ENCODE data around the gene LAMB4. TPM values are rescaled to one million over a fixed set of nuclear protein-coding genes. Genes with fewer than 3 reads are reported as not detected.

Gene LAMB4
- total and polyA plus RNA-seq, 4 donors: 0.24 TPM; not detected in 3

DNA sequence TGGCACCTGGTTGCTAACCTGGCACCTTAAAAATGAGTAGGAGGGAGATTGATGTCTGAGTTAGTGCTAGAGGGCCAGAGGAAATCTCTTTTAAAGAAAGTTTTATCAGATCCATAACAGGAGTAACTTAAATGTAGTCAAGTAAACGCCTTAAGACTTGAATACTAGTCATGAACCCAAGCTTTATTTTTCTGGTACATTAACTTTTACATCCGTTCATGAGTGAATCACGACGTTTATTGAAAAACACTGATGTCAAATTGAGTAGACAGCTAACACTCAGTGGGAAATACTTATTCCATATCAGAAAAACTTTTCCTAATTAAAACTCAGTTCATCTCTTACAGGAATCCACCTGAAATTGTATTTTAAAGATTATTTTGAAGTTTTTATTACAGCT lies 120.3 kb downstream of the LAMB4 start:
- WGBS, 2 donors: 94 to 97% methylated on average over 4 of the region's 4 CpGs
- no peaks in the 10 kb centered on the region for H3K36me3 ChIP-seq (ENCODE audit: control insufficient read depth in 1 of 2, insufficient read depth in 2 of 2, low read length in 1 of 2)
- H3K27ac ChIP-seq (ENCODE audit: low read depth in 1 of 2, low read length in 2 of 2): no peak overlapping the region
- ATAC-seq (ENCODE audit: low FRiP score): no peak
- H3K4me1 ChIP-seq (ENCODE audit: control insufficient read depth in 1 of 2, insufficient read depth in 2 of 2, low read length in 2 of 2): no peaks in the 10 kb centered on the region
- no peak overlapping the region for H3K4me3 ChIP-seq (ENCODE audit: low read length in 2 of 2)
- no peaks in the 10 kb centered on the region for H3K9me3 ChIP-seq (ENCODE audit: control insufficient read depth, low read length)
- intact Hi-C loops (cut with DNase I): loop anchor here in 1 of 2 donors (10.0 kb wide), 1 partner anchor 135 kb away; no protein-coding TSS in a partner anchor
- DNase-seq: no peak
- no peaks in the 10 kb centered on the region for H3K27me3 ChIP-seq (ENCODE audit: control insufficient read depth in 1 of 2, insufficient read depth in 2 of 2, low read length in 1 of 2)

DNA sequence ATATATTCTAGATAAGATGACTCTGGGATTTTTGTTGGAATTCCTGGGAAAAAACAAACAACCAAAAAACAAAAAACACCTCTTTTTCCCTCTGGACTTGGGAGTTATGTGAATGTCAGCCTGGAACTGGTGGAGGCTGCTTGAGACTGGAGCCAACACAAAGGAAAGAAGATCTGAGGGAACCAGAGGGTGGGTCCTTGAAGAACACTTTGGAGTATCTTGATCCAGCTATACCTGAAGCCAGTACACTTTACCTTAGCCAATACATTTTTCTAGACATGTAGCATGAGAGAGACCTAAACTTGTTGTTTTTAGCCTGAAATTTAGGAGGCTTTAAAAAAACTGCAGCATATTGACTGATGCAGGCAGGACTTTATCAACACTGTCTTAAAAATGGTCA lies 121.3 kb downstream of the LAMB4 start:
- ATAC-seq (ENCODE audit: low FRiP score) (no peak), DNase-seq (no peak)
- Histone ChIP-seq H3K4me1 (ENCODE audit: control insufficient read depth in 1 of 2, insufficient read depth in 2 of 2, low read length in 2 of 2) (no peaks in the 10 kb centered on the region), H3K36me3 (ENCODE audit: control insufficient read depth in 1 of 2, insufficient read depth in 2 of 2, low read length in 1 of 2) (no peaks in the 10 kb centered on the region), H3K27ac (ENCODE audit: low read depth in 1 of 2, low read length in 2 of 2) (no peak overlapping the region), H3K9me3 (ENCODE audit: control insufficient read depth, low read length) (no peaks in the 10 kb centered on the region), H3K4me3 (ENCODE audit: low read length in 2 of 2) (no peak overlapping the region), H3K27me3 (ENCODE audit: control insufficient read depth in 1 of 2, insufficient read depth in 2 of 2, low read length in 1 of 2) (no peaks in the 10 kb centered on the region)
- intact Hi-C loops (cut with DNase I): no loop called here

DNA sequence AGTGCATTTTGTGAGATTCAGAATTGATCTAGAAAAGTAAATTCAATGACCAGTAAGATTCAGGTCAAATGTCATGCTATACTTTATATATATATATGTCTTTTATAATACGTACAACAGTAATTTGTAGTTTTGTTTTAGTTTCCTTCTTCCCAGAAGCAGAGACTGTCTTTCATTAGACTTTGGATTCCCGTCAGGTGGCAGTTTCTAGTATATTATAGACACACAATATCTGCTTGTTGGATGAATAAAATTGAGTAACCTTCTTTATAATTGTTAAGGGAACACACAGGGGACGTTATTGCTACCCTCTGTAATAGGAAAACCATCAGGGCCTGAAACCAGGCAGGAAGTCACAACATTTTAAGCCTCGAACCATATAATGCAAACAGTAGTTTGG lies 121.9 kb downstream of the LAMB4 start:
- 91 to 94% methylated on average over 4 of the region's 4 CpGs for WGBS, 2 donors
- DNase-seq: no peak
- Histone ChIP-seq H3K27ac (ENCODE audit: low read depth in 1 of 2, low read length in 2 of 2) (no peak overlapping the region), H3K4me3 (ENCODE audit: low read length in 2 of 2) (no peak overlapping the region), H3K27me3 (ENCODE audit: control insufficient read depth in 1 of 2, insufficient read depth in 2 of 2, low read length in 1 of 2) (no peaks in the 10 kb centered on the region), H3K4me1 (ENCODE audit: control insufficient read depth in 1 of 2, insufficient read depth in 2 of 2, low read length in 2 of 2) (no peaks in the 10 kb centered on the region), H3K9me3 (ENCODE audit: control insufficient read depth, low read length) (no peaks in the 10 kb centered on the region), H3K36me3 (ENCODE audit: control insufficient read depth in 1 of 2, insufficient read depth in 2 of 2, low read length in 1 of 2) (no peaks in the 10 kb centered on the region)
- intact Hi-C loops (cut with DNase I): no loop called here
- ATAC-seq (ENCODE audit: low FRiP score): no peak

DNA sequence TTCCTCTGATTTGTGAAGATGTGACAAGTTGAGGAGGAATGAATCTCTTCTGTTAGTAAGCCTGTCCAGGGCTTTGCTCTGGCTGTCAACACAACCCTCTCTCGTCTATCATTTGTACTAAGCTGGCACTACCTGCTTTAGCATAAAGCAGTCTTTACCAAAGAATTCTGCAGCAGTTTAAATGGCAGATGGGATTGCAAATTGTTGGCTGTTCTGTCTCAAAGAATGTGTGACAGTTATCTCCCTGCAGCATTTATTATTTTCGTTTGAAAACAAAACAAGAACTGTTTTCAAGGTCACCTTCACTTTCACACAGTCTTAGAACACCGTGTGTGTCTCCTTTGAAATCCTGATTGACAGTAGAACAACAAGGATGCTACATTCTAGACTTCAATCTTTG lies 122.4 kb downstream of the LAMB4 start:
- Histone ChIP-seq H3K4me1 (ENCODE audit: control insufficient read depth in 1 of 2, insufficient read depth in 2 of 2, low read length in 2 of 2) (no peaks in the 10 kb centered on the region), H3K9me3 (ENCODE audit: control insufficient read depth, low read length) (no peaks in the 10 kb centered on the region), H3K36me3 (ENCODE audit: control insufficient read depth in 1 of 2, insufficient read depth in 2 of 2, low read length in 1 of 2) (no peaks in the 10 kb centered on the region), H3K4me3 (ENCODE audit: low read length in 2 of 2) (no peak overlapping the region), H3K27me3 (ENCODE audit: control insufficient read depth in 1 of 2, insufficient read depth in 2 of 2, low read length in 1 of 2) (no peaks in the 10 kb centered on the region), H3K27ac (ENCODE audit: low read depth in 1 of 2, low read length in 2 of 2) (no peak overlapping the region)
- DNase-seq (no peak), ATAC-seq (ENCODE audit: low FRiP score) (no peak)
- intact Hi-C loops (cut with DNase I): no loop called here
- 79 to 81% methylated on average over 3 of the region's 3 CpGs for WGBS, 2 donors

DNA sequence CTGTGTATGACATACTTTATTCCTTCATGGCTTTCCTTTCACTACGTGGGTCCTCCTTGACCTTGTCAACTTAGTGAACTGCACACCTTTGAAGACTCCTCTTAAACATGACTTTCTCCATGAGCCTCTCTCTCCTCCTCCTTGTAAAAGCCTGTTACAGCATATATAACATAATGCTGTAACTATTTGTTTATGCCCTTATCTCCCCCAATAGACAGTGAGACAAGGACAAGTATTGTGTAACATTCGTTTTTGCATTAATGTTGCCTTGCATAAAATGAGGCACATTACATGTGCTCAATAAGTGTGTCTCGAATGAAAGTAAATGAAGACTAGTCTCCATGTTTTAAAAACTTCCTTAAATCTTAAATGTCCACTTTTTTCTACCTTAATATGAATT lies 122.9 kb downstream of the LAMB4 start:
- DNase-seq: no peak
- Histone ChIP-seq H3K27ac (ENCODE audit: low read depth in 1 of 2, low read length in 2 of 2) (no peak overlapping the region), H3K4me1 (ENCODE audit: control insufficient read depth in 1 of 2, insufficient read depth in 2 of 2, low read length in 2 of 2) (no peaks in the 10 kb centered on the region), H3K36me3 (ENCODE audit: control insufficient read depth in 1 of 2, insufficient read depth in 2 of 2, low read length in 1 of 2) (no peaks in the 10 kb centered on the region), H3K27me3 (ENCODE audit: control insufficient read depth in 1 of 2, insufficient read depth in 2 of 2, low read length in 1 of 2) (no peaks in the 10 kb centered on the region), H3K9me3 (ENCODE audit: control insufficient read depth, low read length) (no peaks in the 10 kb centered on the region), H3K4me3 (ENCODE audit: low read length in 2 of 2) (no peak overlapping the region)
- intact Hi-C loops (cut with DNase I): no loop called here
- WGBS, 2 donors: 85 to 86% methylated on average over 3 of the region's 3 CpGs
- ATAC-seq (ENCODE audit: low FRiP score): no peak

DNA sequence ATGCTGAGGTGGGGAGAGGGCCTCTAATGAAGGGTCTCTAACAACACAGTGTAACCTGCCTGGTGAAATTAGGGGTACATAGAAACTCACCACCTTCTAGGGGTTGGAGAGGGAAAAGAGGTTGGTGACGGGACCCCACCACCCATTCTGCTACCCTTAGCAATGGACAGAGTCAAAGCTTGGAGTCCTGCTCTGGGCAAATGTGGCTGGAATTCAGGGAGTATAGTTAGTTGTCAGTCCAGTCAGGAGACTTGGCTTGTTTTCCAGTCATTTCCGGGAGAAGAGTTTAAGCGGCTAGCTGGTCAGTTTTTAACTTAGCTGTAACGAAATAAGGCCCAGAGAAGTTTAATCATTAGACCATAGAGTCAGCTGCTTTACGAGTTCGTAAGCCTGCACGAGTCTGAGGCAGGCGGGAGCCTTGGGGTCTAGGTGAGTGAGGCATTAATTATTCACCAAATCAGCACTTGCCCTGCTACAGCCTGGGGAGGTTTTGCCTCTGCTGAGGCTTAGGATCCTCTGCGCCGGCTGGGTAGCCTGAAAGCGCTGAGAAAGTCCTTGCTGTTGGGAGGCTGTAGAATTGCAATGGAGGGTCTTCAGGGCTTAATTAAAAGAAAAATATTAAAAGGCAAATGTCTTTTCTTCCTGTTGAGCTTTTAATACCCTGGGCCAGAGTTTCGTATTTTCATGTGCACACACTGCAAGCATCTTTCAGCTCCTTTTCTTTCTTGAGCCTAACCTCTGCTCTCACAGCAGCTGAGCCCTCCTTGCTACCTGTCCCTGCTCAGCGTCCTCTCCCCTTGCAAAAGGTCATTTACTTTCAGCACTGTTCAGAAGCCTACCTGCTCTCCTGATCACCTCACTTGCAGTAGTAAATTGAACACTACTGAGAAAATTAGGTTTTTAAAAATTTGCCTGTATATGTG lies 125.7 kb downstream of the LAMB4 start:
- intact Hi-C loops (cut with DNase I): loop anchor here in 1 of 2 donors (5.0 kb wide), 3 partner anchors 47 to 112 kb away; partner anchors contain the start of gene DLD
- no peaks in the 10 kb centered on the region for H3K27me3 ChIP-seq (ENCODE audit: control insufficient read depth in 1 of 2, insufficient read depth in 2 of 2, low read length in 1 of 2)
- H3K27ac ChIP-seq (ENCODE audit: low read depth in 1 of 2, low read length in 2 of 2): peak overlapping the region in 1 of 2 donors; percentile 23
- H3K9me3 ChIP-seq (ENCODE audit: control insufficient read depth, low read length): no peaks in the 10 kb centered on the region
- ATAC-seq (ENCODE audit: low FRiP score) (no peak), DNase-seq (no peak)
- no peak overlapping the region for H3K4me3 ChIP-seq (ENCODE audit: low read length in 2 of 2)
- H3K36me3 ChIP-seq (ENCODE audit: control insufficient read depth in 1 of 2, insufficient read depth in 2 of 2, low read length in 1 of 2): no peaks in the 10 kb centered on the region
- WGBS, 2 donors: 41 to 43% methylated on average over 13 of the region's 13 CpGs
- H3K4me1 ChIP-seq (ENCODE audit: control insufficient read depth in 1 of 2, insufficient read depth in 2 of 2, low read length in 2 of 2): no peaks in the 10 kb centered on the region

DNA sequence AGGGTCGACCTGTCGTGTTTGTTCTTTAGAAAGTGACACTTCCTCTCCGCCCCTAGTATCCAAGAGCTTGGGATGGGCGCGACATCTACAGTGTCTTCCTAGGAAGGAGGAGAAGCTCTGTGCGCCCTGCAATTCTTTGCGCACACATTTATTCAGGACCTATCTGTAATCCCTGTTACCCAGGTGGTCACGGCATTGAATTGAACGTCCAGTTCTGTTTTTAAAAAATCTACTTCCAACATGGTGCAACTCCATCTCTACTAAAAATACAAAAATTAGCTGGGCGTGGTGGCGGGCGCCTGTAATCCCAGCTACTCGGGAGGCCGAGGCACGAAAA lies 126.6 kb downstream of the LAMB4 start:
- Histone ChIP-seq H3K27me3 (ENCODE audit: control insufficient read depth in 1 of 2, insufficient read depth in 2 of 2, low read length in 1 of 2) (no peaks in the 10 kb centered on the region), H3K36me3 (ENCODE audit: control insufficient read depth in 1 of 2, insufficient read depth in 2 of 2, low read length in 1 of 2) (no peaks in the 10 kb centered on the region), H3K4me3 (ENCODE audit: low read length in 2 of 2) (peak overlapping the region in 1 of 2 donors; percentile 81), H3K27ac (ENCODE audit: low read depth in 1 of 2, low read length in 2 of 2) (no peak overlapping the region), H3K9me3 (ENCODE audit: control insufficient read depth, low read length) (no peaks in the 10 kb centered on the region), H3K4me1 (ENCODE audit: control insufficient read depth in 1 of 2, insufficient read depth in 2 of 2, low read length in 2 of 2) (no peaks in the 10 kb centered on the region)
- intact Hi-C loops (cut with DNase I): loop anchor here in 1 of 2 donors (5.0 kb wide), 3 partner anchors 46 to 111 kb away; partner anchors contain the start of gene DLD
- 54 to 56% methylated on average over 15 of the region's 15 CpGs for WGBS, 2 donors
- ATAC-seq (ENCODE audit: low FRiP score) (no peak), DNase-seq (no peak)

DNA sequence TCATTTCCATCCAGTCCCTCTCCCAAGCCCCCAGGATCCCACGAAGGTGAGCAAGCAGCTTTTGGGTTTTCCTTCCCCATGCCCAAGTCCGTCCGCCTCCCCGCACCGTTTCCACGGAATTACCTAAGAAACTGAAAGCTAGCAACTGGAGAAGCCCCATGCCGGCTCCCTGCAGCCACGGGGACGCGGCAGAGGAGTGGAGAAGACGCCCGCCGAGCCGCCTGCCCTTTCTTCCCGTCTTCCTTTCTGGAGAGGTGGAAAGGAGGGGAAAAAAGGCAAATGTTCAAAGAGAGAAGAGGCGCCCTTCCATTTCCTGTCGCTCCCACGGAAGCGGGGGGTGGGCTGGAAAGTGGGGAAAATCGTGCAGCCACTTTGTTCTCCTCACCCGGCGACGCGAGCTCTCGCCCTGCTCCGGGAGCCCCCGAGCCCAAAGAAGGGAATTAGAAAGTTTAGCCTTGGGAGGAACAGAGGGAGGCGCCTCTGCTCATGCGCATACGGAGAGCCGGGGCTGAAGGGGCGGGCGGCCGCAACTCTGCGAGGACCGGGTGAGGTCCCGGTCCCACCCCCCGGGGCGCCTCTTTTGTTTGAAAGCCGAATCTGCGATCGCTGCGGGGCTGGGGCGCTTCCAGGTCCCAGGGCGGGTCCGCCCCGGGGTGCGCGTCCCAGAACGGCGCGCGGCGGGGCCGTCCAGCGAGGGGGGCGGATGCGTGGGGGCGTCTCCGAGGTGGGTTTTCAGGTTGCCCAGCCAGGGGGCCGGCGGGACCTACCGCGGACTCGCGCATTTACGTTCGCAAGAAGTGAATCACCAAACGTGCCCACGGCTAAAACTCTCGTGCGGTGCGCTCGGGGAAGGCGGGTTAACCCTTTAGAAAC lies 127.2 kb downstream of the LAMB4 start, which contains the start of gene LAMB1:
Gene LAMB1, minus strand, starts transcription at position 436 of the 873 bp plus-strand sequence. Its CDS starts 276 bp downstream, at position 160.
- Histone ChIP-seq H3K9me3 (ENCODE audit: control insufficient read depth, low read length) (no peaks in the 10 kb centered on the region), H3K36me3 (ENCODE audit: control insufficient read depth in 1 of 2, insufficient read depth in 2 of 2, low read length in 1 of 2) (no peaks in the 10 kb centered on the region), H3K4me3 (ENCODE audit: low read length in 2 of 2) (peak within 1 kb of the TSS; percentile 54 to 81), H3K27ac (ENCODE audit: low read depth in 1 of 2, low read length in 2 of 2) (peak within 1 kb of the TSS in 1 of 2 donors; percentile 45), H3K4me1 (ENCODE audit: control insufficient read depth in 1 of 2, insufficient read depth in 2 of 2, low read length in 2 of 2) (no peaks in the 10 kb centered on the region), H3K27me3 (ENCODE audit: control insufficient read depth in 1 of 2, insufficient read depth in 2 of 2, low read length in 1 of 2) (no peaks in the 10 kb centered on the region)
- intact Hi-C loops (cut with DNase I): loop anchor here in 1 of 2 donors (5.0 kb wide), 3 partner anchors 46 to 111 kb away; partner anchors contain the start of gene DLD
- WGBS, 2 donors: 0% methylated on average over 62 to 75 of the region's 75 CpGs
- ATAC-seq (ENCODE audit: low FRiP score) (peak; percentile 75), DNase-seq (peak; percentile 77 to 89)

Data from aorta (tissue), 5 donors.